ENCODE data around the gene ABCA13. TPM values are rescaled to one million over a fixed set of nuclear protein-coding genes. Genes with fewer than 3 reads are reported as not detected.
A peak's percentile ranks its signal among the peaks of the same experiment; 100 is the strongest.

Gene ABCA13
- total RNA-seq, 1 experiment from 2014 or later, result 0.76 TPM

GRCh38 chr7:48299580-48300169, 128.4 kb downstream of the ABCA13 start:
- Histone ChIP-seq H4K20me1 (ENCODE audit: insufficient read depth) (no peaks in the 10 kb centered on the region), H2AFZ (no peak overlapping the region), H3K27ac (no peak overlapping the region), H3K9me3 (ENCODE audit: insufficient read depth, low read depth) (no peaks in the 10 kb centered on the region), H3K9me2 (ENCODE audit: insufficient read depth) (no peaks in the 10 kb centered on the region), H3K4me2 (no peak overlapping the region), H3K36me3 (ENCODE audit: low read depth) (no peaks in the 10 kb centered on the region), H3F3A (ENCODE audit: insufficient read depth, low read depth) (no peaks in the 10 kb centered on the region), H3K4me1 (replicated peaks; ENCODE audit: insufficient read depth) (no peaks in the 10 kb centered on the region), H3K79me2 (ENCODE audit: low read depth) (no peaks in the 10 kb centered on the region), H3K27me3 (ENCODE audit: insufficient read depth, low read depth) (peaks cover 35% of the 10 kb centered on the region), H3K4me3 (no peak overlapping the region)
- peak in 1 of 2 experiments; percentile 48 for DNase-seq
- ChIA-PET POLR2A (ENCODE audit: unreplicated experiment) (no interaction called here), CTCF (no interaction called here)
- no TSS peak for BruUV-seq (replicated peaks)
- intact Hi-C loops (cut with micrococcal nuclease; ENCODE audit: unreplicated experiment), result loop anchor here (1.0 to 5.0 kb wide), 3 partner anchors 352 to 1553 kb away; partner anchors contain the start of gene PKD1L1
- TF ChIP-seq EZH2 (IDR thresholded peaks at IDR 0.05; ENCODE audit: low read depth), result no peak
- TF ChIP-seq, protein P1, sequence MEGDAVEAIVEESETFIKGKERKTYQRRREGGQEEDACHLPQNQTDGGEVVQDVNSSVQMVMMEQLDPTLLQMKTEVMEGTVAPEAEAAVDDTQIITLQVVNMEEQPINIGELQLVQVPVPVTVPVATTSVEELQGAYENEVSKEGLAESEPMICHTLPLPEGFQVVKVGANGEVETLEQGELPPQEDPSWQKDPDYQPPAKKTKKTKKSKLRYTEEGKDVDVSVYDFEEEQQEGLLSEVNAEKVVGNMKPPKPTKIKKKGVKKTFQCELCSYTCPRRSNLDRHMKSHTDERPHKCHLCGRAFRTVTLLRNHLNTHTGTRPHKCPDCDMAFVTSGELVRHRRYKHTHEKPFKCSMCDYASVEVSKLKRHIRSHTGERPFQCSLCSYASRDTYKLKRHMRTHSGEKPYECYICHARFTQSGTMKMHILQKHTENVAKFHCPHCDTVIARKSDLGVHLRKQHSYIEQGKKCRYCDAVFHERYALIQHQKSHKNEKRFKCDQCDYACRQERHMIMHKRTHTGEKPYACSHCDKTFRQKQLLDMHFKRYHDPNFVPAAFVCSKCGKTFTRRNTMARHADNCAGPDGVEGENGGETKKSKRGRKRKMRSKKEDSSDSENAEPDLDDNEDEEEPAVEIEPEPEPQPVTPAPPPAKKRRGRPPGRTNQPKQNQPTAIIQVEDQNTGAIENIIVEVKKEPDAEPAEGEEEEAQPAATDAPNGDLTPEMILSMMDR (conservative IDR thresholded peaks at IDR 0.05), result peak; percentile 88

- no TSS peak for BruUV-seq (replicated peaks)
- CTCF ChIA-PET, result no interaction called here
- Histone ChIP-seq H3K4me3 (no peak overlapping the region), H3K4me2 (no peak overlapping the region), H3K4me1 (replicated peaks; ENCODE audit: insufficient read depth) (no peaks in the 10 kb centered on the region), H4K20me1 (ENCODE audit: insufficient read depth) (no peaks in the 10 kb centered on the region), H3K9me3 (ENCODE audit: insufficient read depth, low read depth) (no peaks in the 10 kb centered on the region), H3K9me2 (ENCODE audit: insufficient read depth) (no peaks in the 10 kb centered on the region), H3K27me3 (ENCODE audit: insufficient read depth, low read depth) (peaks cover 35% of the 10 kb centered on the region), H3K27ac (no peak overlapping the region), H3F3A (ENCODE audit: insufficient read depth, low read depth) (no peaks in the 10 kb centered on the region), H3K79me2 (ENCODE audit: low read depth) (no peaks in the 10 kb centered on the region), H3K36me3 (ENCODE audit: low read depth) (no peaks in the 10 kb centered on the region), H2AFZ (no peak overlapping the region)
- intact Hi-C loops (cut with micrococcal nuclease; ENCODE audit: unreplicated experiment), result no loop called here
- DNase-seq, result no peak
- TF ChIP-seq EZH2 (IDR thresholded peaks at IDR 0.05; ENCODE audit: low read depth), result no peak
- TF ChIP-seq, protein P1 (conservative IDR thresholded peaks at IDR 0.05), result no peak
- POLR2A ChIA-PET (ENCODE audit: unreplicated experiment), result no interaction called here
Measured at GRCh38 chr7:48300301-48300700, 129.0 kb downstream of the ABCA13 start.

GRCh38 chr7:48301201-48301600, 129.9 kb downstream of the ABCA13 start:
- Histone ChIP-seq H3K36me3 (ENCODE audit: low read depth) (no peaks in the 10 kb centered on the region), H3K4me1 (replicated peaks; ENCODE audit: insufficient read depth) (no peaks in the 10 kb centered on the region), H3K9me2 (ENCODE audit: insufficient read depth) (no peaks in the 10 kb centered on the region), H3K27ac (no peak overlapping the region), H3K79me2 (ENCODE audit: low read depth) (no peaks in the 10 kb centered on the region), H3K27me3 (ENCODE audit: insufficient read depth, low read depth) (peaks cover 33% of the 10 kb centered on the region), H3K9me3 (ENCODE audit: insufficient read depth, low read depth) (no peaks in the 10 kb centered on the region), H2AFZ (no peak overlapping the region), H3K4me3 (no peak overlapping the region), H3F3A (ENCODE audit: insufficient read depth, low read depth) (no peaks in the 10 kb centered on the region), H4K20me1 (ENCODE audit: insufficient read depth) (no peaks in the 10 kb centered on the region), H3K4me2 (no peak overlapping the region)
- TF ChIP-seq EZH2 (IDR thresholded peaks at IDR 0.05; ENCODE audit: low read depth), result no peak
- TF ChIP-seq, protein P1 (conservative IDR thresholded peaks at IDR 0.05), result no peak
- DNase-seq, result no peak
- ChIA-PET CTCF (no interaction called here), POLR2A (ENCODE audit: unreplicated experiment) (no interaction called here)
- intact Hi-C loops (cut with micrococcal nuclease; ENCODE audit: unreplicated experiment), result no loop called here
- BruUV-seq (replicated peaks), result no TSS peak

Measured in PC-9 (cell line).